Measurements from ENCODE around the gene TRAP1. TPM values are rescaled to one million over a fixed set of nuclear protein-coding genes. Genes with fewer than 3 reads are reported as not detected.

TRAP1 gene
- polyA plus RNA-seq, 1 donor from 2014 or later, result 73.0 TPM

DNA sequence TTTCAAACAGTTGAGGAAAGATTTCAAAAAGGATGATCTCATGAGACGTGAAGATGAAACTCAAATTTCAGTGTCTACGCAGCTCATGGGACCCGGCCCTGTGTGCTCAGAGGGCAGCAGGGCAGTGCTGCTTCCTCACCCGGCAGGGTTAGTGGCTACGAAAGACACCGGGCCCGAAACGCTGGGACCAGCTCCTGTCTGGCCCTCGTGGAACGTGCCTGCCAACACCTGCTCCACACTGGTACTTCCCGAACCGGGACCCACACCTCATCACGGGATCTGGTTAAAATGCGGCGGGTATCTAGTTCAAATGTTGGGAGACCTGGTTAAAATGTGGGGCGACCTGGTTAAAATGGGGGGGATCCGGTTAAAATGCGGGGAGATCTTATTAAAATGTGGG lies 44.1 kb downstream of the TRAP1 start:
- H3K9me3 ChIP-seq (ENCODE audit: low read length), result no peaks in the 10 kb centered on the region
- no peaks in the 10 kb centered on the region for H4K20me1 ChIP-seq (ENCODE audit: insufficient read depth)
- TF ChIP-seq MXI1 (conservative IDR thresholded peaks at IDR 0.05; ENCODE audit: poor library complexity, severe bottlenecking) (no peak), TAF1 (IDR thresholded peaks at IDR 0.05; ENCODE audit: low read depth) (no peak), EP300 (conservative IDR thresholded peaks at IDR 0.05; ENCODE audit: poor library complexity, severe bottlenecking) (no peak), SMC3 (conservative IDR thresholded peaks at IDR 0.05; ENCODE audit: poor library complexity) (no peak), RAD21 (conservative IDR thresholded peaks at IDR 0.05) (no peak), EZH2 (IDR thresholded peaks at IDR 0.05; ENCODE audit: borderline replicate concordance, insufficient read depth, low read length, poor library complexity, severe bottlenecking) (no peak), POLR2AphosphoS5 (IDR thresholded peaks at IDR 0.05) (no peak), CTCF (IDR thresholded peaks at IDR 0.05; ENCODE audit: poor library complexity, severe bottlenecking) (no peak)
- TF ChIP-seq, protein P1, sequence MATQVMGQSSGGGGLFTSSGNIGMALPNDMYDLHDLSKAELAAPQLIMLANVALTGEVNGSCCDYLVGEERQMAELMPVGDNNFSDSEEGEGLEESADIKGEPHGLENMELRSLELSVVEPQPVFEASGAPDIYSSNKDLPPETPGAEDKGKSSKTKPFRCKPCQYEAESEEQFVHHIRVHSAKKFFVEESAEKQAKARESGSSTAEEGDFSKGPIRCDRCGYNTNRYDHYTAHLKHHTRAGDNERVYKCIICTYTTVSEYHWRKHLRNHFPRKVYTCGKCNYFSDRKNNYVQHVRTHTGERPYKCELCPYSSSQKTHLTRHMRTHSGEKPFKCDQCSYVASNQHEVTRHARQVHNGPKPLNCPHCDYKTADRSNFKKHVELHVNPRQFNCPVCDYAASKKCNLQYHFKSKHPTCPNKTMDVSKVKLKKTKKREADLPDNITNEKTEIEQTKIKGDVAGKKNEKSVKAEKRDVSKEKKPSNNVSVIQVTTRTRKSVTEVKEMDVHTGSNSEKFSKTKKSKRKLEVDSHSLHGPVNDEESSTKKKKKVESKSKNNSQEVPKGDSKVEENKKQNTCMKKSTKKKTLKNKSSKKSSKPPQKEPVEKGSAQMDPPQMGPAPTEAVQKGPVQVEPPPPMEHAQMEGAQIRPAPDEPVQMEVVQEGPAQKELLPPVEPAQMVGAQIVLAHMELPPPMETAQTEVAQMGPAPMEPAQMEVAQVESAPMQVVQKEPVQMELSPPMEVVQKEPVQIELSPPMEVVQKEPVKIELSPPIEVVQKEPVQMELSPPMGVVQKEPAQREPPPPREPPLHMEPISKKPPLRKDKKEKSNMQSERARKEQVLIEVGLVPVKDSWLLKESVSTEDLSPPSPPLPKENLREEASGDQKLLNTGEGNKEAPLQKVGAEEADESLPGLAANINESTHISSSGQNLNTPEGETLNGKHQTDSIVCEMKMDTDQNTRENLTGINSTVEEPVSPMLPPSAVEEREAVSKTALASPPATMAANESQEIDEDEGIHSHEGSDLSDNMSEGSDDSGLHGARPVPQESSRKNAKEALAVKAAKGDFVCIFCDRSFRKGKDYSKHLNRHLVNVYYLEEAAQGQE (IDR thresholded peaks at IDR 0.05; ENCODE audit: borderline replicate concordance), result no peak
- peaks cover 11% of the 10 kb centered on the region for H3K36me3 ChIP-seq (ENCODE audit: insufficient read depth, low read length)
- H2AFZ ChIP-seq (ENCODE audit: low read depth, low read length), result no peak overlapping the region
- no peak overlapping the region for H3K27ac ChIP-seq (ENCODE audit: low read length)
- no peak overlapping the region for H3K4me3 ChIP-seq (ENCODE audit: low read length)
- no peaks in the 10 kb centered on the region for H3K27me3 ChIP-seq (ENCODE audit: insufficient read depth, low read depth, low read length)
- no peaks in the 10 kb centered on the region for H3F3A ChIP-seq (ENCODE audit: insufficient read depth, low read length, poor library complexity, severe bottlenecking)
- H3K4me2 ChIP-seq (ENCODE audit: low read length), result no peak overlapping the region
- H3K9ac ChIP-seq (ENCODE audit: low read length), result no peak overlapping the region
- no peaks in the 10 kb centered on the region for H3K79me2 ChIP-seq (replicated peaks; ENCODE audit: insufficient read depth, low read length)
- H3K9me2 ChIP-seq (ENCODE audit: insufficient read depth, low read length), result no peaks in the 10 kb centered on the region

DNA sequence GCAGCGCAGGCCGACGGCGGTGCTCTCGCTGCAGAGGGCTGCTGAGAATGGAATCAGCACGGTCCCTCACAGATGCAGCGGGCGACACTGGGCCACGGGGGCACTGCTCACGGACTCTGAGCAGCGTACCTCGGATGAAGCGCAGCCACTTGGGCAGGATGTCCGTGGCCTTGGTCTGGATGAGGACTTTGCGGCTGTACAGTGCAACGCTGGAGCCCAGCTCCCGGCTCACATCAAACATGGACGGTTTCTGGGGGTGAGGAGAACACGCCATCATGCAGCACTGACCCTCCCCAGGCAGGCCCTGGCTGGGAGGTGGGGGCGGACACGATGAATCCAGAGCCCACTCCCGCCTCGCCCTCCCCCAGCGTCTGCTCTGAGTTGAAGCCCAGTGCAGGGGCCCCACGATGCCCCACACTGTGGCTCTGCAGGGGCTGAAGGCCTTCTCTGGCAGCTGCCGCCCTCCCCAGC lies 44.7 kb downstream of the TRAP1 start:
- Histone ChIP-seq H4K20me1 (ENCODE audit: insufficient read depth) (no peaks in the 10 kb centered on the region), H3F3A (ENCODE audit: insufficient read depth, low read length, poor library complexity, severe bottlenecking) (no peaks in the 10 kb centered on the region), H3K79me2 (replicated peaks; ENCODE audit: insufficient read depth, low read length) (no peaks in the 10 kb centered on the region), H3K27ac (ENCODE audit: low read length) (no peak overlapping the region), H3K9ac (ENCODE audit: low read length) (no peak overlapping the region), H3K4me2 (ENCODE audit: low read length) (no peak overlapping the region), H2AFZ (ENCODE audit: low read depth, low read length) (no peak overlapping the region), H3K4me3 (ENCODE audit: low read length) (no peak overlapping the region), H3K36me3 (ENCODE audit: insufficient read depth, low read length) (peaks cover 11% of the 10 kb centered on the region), H3K9me2 (ENCODE audit: insufficient read depth, low read length) (no peaks in the 10 kb centered on the region), H3K9me3 (ENCODE audit: low read length) (no peaks in the 10 kb centered on the region), H3K27me3 (ENCODE audit: insufficient read depth, low read depth, low read length) (no peaks in the 10 kb centered on the region)
- TF ChIP-seq MXI1 (conservative IDR thresholded peaks at IDR 0.05; ENCODE audit: poor library complexity, severe bottlenecking) (no peak), POLR2AphosphoS5 (IDR thresholded peaks at IDR 0.05) (no peak), RAD21 (conservative IDR thresholded peaks at IDR 0.05) (no peak), EP300 (conservative IDR thresholded peaks at IDR 0.05; ENCODE audit: poor library complexity, severe bottlenecking) (no peak)
